GM20431 (cell line): ENCODE data around the gene MELTF.

ENCODE experiments used
- in situ Hi-C: fragments of 300-500 bp; cut with MseI, MboI; formaldehyde crosslinking; loops from one replicate; pipeline ENCODE4 v1.15.0; 2020; ENCODE audit warnings: low sequenced_read_pairs; ENCODE audit not compliant: unreplicated experiment

Gene MELTF

DNA sequence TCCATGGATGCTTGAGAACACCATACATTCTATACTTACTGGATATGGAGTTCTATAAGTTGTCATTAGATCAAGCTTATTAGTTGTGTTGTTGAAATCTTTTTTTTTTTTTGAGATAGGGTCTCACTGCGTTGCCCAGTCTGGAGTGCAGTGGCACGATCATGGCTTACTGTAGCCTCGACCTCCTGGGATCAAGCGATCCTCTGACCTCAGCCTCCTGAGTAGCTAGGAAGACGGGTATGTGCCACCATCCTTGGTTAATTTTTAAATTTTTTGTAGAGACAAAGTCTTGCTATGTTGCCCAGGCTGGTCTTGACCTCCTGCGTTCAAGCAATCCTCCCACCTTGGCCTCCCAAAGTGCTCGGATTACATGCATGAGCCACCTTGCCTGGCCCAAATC lies 74.8 kb downstream of the MELTF start:
- in situ Hi-C loops, result no loop called here
